Neural progenitor cell (in vitro differentiated cells): ENCODE data around the gene MDN1. TPM values are rescaled to one million over a fixed set of nuclear protein-coding genes. Genes with fewer than 3 reads are reported as not detected.
A peak's percentile ranks its signal among the peaks of the same experiment; 100 is the strongest.

Source experiments
- DNase-seq: peaks from one replicate; pipeline ENCODE4 v3.0.0-alpha.2; 2016; ENCODE audit warnings: low spot score
- H2AFZ ChIP-seq: fragments of 200-600 bp; sonication (generic); replicated peaks from 2 replicates; pipeline ENCODE4 v1.6.1; 2016; ENCODE audit warnings: antibody characterized with exemption
- H3F3A ChIP-seq: fragments of 200-600 bp; sonication (generic); 2 replicates; pipeline ENCODE4 v1.6.1; 2016; ENCODE audit warnings: antibody characterized with exemption, low read depth
- H3K27ac ChIP-seq: fragments of 200-600 bp; sonication (generic); 2 replicates; pipeline ENCODE4 v1.5.1; 2016; ENCODE audit warnings: mild to moderate bottlenecking
- H3K27me3 ChIP-seq: fragments of 200-600 bp; sonication (generic); 2 replicates; pipeline ENCODE4 v1.6.1; 2016; ENCODE audit warnings: mild to moderate bottlenecking, moderate library complexity
- H3K36me3 ChIP-seq: fragments of 200-600 bp; sonication (generic); 2 replicates; pipeline ENCODE4 v1.5.1; 2016
- H3K4me1 ChIP-seq: fragments of 200-600 bp; sonication (generic); 2 replicates; pipeline ENCODE4 v1.6.1; 2016; ENCODE audit warnings: mixed run types
- H3K4me2 ChIP-seq: fragments of 200-600 bp; sonication (generic); 2 replicates; pipeline ENCODE4 v1.6.1; 2016
- H3K4me3 ChIP-seq: fragments of 200-600 bp; sonication (generic); 2 replicates; pipeline ENCODE4 v1.5.1; 2016
- H3K79me2 ChIP-seq: fragments of 200-600 bp; sonication (generic); 2 replicates; pipeline ENCODE4 v1.6.1; 2016; ENCODE audit warnings: low read depth
- H3K9ac ChIP-seq: fragments of 200-600 bp; sonication (generic); 2 replicates; pipeline ENCODE4 v1.6.1; 2016
- H3K9me3 ChIP-seq: fragments of 200-600 bp; sonication (generic); 2 replicates; pipeline ENCODE4 v1.5.1; 2016; ENCODE audit warnings: low read depth
- H4K20me1 ChIP-seq: fragments of 200-600 bp; sonication (generic); 2 replicates; pipeline ENCODE4 v1.6.1; 2016; ENCODE audit warnings: low read depth
- H3K27ac Mint-ChIP-seq: 3 replicates; pipeline ENCODE4 v1.8.0; 2021; ENCODE audit warnings: mixed read lengths
- H3K27me3 Mint-ChIP-seq: 2 replicates; pipeline ENCODE4 v1.8.0; 2022; ENCODE audit warnings: low read depth, mild to moderate bottlenecking, inconsistent platforms, moderate library complexity, mixed read lengths; ENCODE audit not compliant: insufficient read depth
- H3K36me3 Mint-ChIP-seq: 3 replicates; pipeline ENCODE4 v1.8.0; 2021; ENCODE audit warnings: mixed read lengths
- H3K4me1 Mint-ChIP-seq: 3 replicates; pipeline ENCODE4 v1.8.0; 2021; ENCODE audit warnings: mixed read lengths
- H3K4me3 Mint-ChIP-seq: 3 replicates; pipeline ENCODE4 v1.8.0; 2021; ENCODE audit warnings: mild to moderate bottlenecking, moderate library complexity, mixed read lengths
- H3K9me3 Mint-ChIP-seq: 3 replicates; pipeline ENCODE4 v1.8.0; 2020; ENCODE audit warnings: mixed read lengths
- EZH2 ChIP-seq: fragments of 200-600 bp; sonication (generic); IDR thresholded peaks from 2 replicates; pipeline ENCODE4 v1.6.1; 2017; ENCODE audit warnings: antibody characterized with exemption, mild to moderate bottlenecking, moderate library complexity
- EZH2phosphoT487 ChIP-seq: fragments of 200-600 bp; sonication (generic); IDR thresholded peaks from 2 replicates; pipeline ENCODE4 v1.6.1; 2017; ENCODE audit warnings: antibody characterized with exemption
- total RNA-seq: library from RNA; depleted of rRNA; stranded (reverse); fragments of >200 nt; gene quantifications from 2 replicates; pipeline ENCODE4 v1.2.3, GENCODE V29; 2015; ENCODE audit warnings: low replicate concordance
- TF ChIP-seq, protein P1 (sequence below): fragments of 200-600 bp; sonication (generic); IDR thresholded peaks from 2 replicates; pipeline ENCODE4 v1.5.1; 2017; ENCODE audit warnings: antibody characterized with exemption, mild to moderate bottlenecking

The MDN1 gene
- total RNA-seq, 1 donor from 2014 or later: 40.7 TPM

DNA sequence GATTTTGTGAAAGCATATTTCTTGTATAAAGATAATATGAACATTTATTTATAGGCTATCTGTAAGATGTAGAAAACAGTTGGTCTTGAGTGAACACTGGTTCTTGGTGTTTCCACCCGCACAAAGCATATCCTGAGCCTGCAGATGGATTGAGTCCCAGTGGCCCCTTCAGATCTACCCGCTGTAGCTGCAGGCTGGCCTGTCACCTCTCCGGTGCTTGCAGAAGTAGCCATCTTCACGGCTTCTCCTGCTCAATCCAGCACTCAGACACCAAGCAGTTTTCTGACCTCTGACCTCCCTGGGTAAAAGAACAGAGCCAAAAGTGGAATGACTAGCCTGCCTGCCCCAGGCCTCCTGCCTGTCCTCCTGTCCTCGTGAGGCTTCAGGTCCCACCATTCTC is 203.7 kb downstream of the MDN1 start:
- Histone ChIP-seq H4K20me1 (no peaks in the 10 kb centered on the region), H3K27ac (no peak overlapping the region), H3K4me1 (peaks cover 12% of the 10 kb centered on the region), H3K79me2 (no peaks in the 10 kb centered on the region), H3K4me2 (no peak overlapping the region), H3K9ac (no peak overlapping the region), H3K4me3 (no peak overlapping the region), H3F3A (no peaks in the 10 kb centered on the region), H3K27me3 (no peaks in the 10 kb centered on the region), H2AFZ (no peak overlapping the region), H3K9me3 (no peaks in the 10 kb centered on the region), H3K36me3 (no peaks in the 10 kb centered on the region)
- Mint-ChIP-seq H3K27ac (no peak overlapping the region), H3K4me1 (peaks cover 13% of the 10 kb centered on the region), H3K4me3 (no peak overlapping the region), H3K27me3 (peaks cover 5% of the 10 kb centered on the region), H3K9me3 (no peaks in the 10 kb centered on the region), H3K36me3 (peaks cover 12% of the 10 kb centered on the region)
- TF ChIP-seq EZH2phosphoT487 (no peak), EZH2 (no peak)
- TF ChIP-seq, protein P1, sequence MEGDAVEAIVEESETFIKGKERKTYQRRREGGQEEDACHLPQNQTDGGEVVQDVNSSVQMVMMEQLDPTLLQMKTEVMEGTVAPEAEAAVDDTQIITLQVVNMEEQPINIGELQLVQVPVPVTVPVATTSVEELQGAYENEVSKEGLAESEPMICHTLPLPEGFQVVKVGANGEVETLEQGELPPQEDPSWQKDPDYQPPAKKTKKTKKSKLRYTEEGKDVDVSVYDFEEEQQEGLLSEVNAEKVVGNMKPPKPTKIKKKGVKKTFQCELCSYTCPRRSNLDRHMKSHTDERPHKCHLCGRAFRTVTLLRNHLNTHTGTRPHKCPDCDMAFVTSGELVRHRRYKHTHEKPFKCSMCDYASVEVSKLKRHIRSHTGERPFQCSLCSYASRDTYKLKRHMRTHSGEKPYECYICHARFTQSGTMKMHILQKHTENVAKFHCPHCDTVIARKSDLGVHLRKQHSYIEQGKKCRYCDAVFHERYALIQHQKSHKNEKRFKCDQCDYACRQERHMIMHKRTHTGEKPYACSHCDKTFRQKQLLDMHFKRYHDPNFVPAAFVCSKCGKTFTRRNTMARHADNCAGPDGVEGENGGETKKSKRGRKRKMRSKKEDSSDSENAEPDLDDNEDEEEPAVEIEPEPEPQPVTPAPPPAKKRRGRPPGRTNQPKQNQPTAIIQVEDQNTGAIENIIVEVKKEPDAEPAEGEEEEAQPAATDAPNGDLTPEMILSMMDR: no peak
- no peak for DNase-seq

DNA sequence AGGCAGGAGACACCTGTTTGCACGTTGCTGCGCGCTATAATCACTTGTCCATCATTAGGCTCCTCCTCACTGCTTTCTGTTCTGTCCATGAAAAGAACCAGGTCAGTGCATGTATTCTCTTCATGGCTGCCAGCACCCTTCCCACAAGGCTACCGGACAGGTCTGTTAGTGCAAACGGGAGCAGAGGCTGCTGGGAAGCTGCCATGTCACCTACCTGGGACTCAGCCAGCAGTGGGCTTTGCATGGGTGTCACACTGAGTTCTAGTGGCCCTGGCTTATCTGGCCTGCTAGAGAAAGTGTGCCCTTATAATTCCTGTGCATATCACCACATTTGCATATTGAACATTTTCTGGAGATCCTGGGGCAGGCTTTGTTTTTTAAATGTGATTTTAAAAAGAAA is 205.8 kb downstream of the MDN1 start:
- no peak overlapping the region for H3K4me2 ChIP-seq
- no peaks in the 10 kb centered on the region for H4K20me1 ChIP-seq
- no peaks in the 10 kb centered on the region for H3K79me2 ChIP-seq
- no peaks in the 10 kb centered on the region for H3K9me3 ChIP-seq
- no peak overlapping the region for H3K27ac ChIP-seq
- no peaks in the 10 kb centered on the region for H3K9me3 Mint-ChIP-seq
- H3K27me3 Mint-ChIP-seq: peaks cover 3% of the 10 kb centered on the region
- no peak overlapping the region for H3K4me3 Mint-ChIP-seq
- peaks cover 12% of the 10 kb centered on the region for H3K4me1 ChIP-seq
- no peak for TF ChIP-seq EZH2phosphoT487
- TF ChIP-seq, protein P1: no peak
- no peak for TF ChIP-seq EZH2
- no peak overlapping the region for H2AFZ ChIP-seq
- no peak for DNase-seq
- H3K36me3 ChIP-seq: no peaks in the 10 kb centered on the region
- H3K27me3 ChIP-seq: no peaks in the 10 kb centered on the region
- no peaks in the 10 kb centered on the region for H3F3A ChIP-seq
- H3K36me3 Mint-ChIP-seq: peaks cover 19% of the 10 kb centered on the region
- no peak overlapping the region for H3K9ac ChIP-seq
- H3K4me1 Mint-ChIP-seq: peaks cover 13% of the 10 kb centered on the region
- H3K4me3 ChIP-seq: no peak overlapping the region
- no peak overlapping the region for H3K27ac Mint-ChIP-seq

DNA sequence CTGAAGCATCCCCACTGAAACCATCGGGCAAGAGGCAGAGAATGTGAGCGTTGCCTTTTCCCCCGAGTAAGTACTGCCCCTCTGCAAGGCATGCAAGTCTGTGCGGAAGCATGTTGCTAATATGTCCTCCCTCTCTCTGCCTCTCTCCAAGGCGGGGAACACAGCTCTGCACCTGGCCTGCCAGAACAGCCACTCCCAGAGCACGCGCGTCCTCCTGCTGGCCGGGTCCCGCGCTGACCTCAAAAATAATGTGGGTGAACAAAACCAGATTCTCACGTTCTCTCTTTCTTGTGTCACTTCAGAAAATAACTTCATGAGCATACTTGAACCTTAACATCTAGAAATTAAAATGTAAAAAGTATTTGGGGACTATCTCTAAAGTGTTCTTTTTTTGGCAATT is 207.5 kb downstream of the MDN1 start:
- Mint-ChIP-seq H3K27ac (no peak overlapping the region), H3K27me3 (no peaks in the 10 kb centered on the region), H3K9me3 (no peaks in the 10 kb centered on the region), H3K4me1 (peaks cover 13% of the 10 kb centered on the region), H3K36me3 (peaks cover 15% of the 10 kb centered on the region), H3K4me3 (no peak overlapping the region)
- Histone ChIP-seq H3K4me1 (peaks cover 12% of the 10 kb centered on the region), H3K4me3 (no peak overlapping the region), H3K27me3 (no peaks in the 10 kb centered on the region), H3K27ac (no peak overlapping the region), H3F3A (no peaks in the 10 kb centered on the region), H3K9me3 (no peaks in the 10 kb centered on the region), H3K79me2 (no peaks in the 10 kb centered on the region), H3K9ac (no peak overlapping the region), H3K4me2 (no peak overlapping the region), H2AFZ (no peak overlapping the region), H3K36me3 (no peaks in the 10 kb centered on the region), H4K20me1 (no peaks in the 10 kb centered on the region)
- DNase-seq: peak; percentile 56
- TF ChIP-seq EZH2: no peak
- TF ChIP-seq, protein P1: peak; percentile 55

DNA sequence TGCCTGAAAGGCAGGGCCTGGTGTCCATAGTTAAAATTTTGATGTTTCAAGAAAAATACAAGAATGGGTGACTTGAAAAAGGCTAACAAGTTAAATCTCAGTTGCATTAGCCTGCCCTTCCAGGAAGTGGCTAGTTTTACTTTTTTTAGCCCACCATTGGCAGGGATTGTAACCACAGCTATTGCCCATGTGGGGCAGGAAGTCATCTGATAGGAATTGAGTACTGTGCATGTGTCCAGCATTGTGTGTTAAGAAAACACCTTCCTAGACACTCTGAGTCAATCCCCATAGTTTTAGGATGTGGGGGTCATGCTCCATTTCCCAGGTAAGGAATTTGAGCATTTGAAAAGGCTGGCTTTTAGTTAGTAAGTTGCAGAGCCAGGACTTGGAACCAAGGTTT is 207.9 kb downstream of the MDN1 start:
- Histone ChIP-seq H3K4me3 (no peak overlapping the region), H3K27ac (no peak overlapping the region), H2AFZ (no peak overlapping the region), H3K4me2 (no peak overlapping the region), H4K20me1 (no peaks in the 10 kb centered on the region), H3K79me2 (no peaks in the 10 kb centered on the region), H3K36me3 (no peaks in the 10 kb centered on the region), H3K9ac (no peak overlapping the region), H3F3A (no peaks in the 10 kb centered on the region), H3K27me3 (no peaks in the 10 kb centered on the region), H3K9me3 (no peaks in the 10 kb centered on the region), H3K4me1 (peaks cover 12% of the 10 kb centered on the region)
- H3K4me1 Mint-ChIP-seq: peaks cover 13% of the 10 kb centered on the region
- DNase-seq: no peak
- TF ChIP-seq EZH2phosphoT487 (no peak), EZH2 (no peak)
- TF ChIP-seq, protein P1: no peak
- H3K36me3 Mint-ChIP-seq: peaks cover 15% of the 10 kb centered on the region
- no peak overlapping the region for H3K4me3 Mint-ChIP-seq
- H3K27ac Mint-ChIP-seq: no peak overlapping the region
- no peaks in the 10 kb centered on the region for H3K9me3 Mint-ChIP-seq
- no peaks in the 10 kb centered on the region for H3K27me3 Mint-ChIP-seq
